NCI-H345 (cell line): Measurements from ENCODE around the gene SS18.
A peak's percentile ranks its signal among the peaks of the same experiment; 100 is the strongest.

Experiments
- DNase-seq: peaks from one replicate; lab custom pipeline; 2025; lab: John Stamatoyannopoulos, UW

The SS18 gene

DNA sequence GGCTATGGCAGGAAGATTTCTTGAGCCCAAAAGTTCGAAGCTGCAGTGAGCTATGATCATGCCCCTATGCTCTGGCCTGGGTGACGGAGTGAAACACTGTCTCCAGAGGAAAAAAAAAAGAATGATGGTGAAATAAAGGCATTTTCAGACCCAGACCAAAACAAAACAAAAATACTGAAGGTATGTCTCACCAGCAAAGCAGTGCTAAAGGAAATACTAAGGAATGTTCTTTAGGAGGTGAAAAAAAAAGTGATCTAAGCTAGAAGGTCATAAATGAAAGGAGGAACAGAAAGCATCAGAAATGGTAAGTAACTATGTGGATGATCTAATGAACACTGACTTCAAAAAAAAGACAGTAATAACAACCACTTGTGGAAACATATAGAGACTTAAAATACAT, 18.7 kb downstream of the SS18 start:
- no peak for DNase-seq

DNA sequence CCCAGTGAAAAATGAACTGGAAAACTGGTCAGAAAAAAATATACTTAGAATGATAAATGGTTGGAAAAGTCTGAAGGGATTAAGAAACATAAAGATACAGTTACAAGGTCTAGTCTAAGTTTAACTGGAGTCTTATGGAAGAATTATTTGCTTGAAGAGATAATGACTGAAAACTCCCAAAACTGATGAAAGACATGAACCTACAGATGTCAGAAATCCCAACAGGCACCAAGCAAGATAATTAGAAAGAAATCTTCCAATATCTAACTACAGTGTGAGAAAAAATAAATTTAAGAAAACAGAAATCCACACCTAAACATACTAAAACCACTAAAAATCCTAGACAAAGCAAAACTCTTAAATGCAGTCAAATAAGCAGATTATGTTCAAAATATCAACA, 19.4 kb downstream of the SS18 start:
- DNase-seq = no peak

DNA sequence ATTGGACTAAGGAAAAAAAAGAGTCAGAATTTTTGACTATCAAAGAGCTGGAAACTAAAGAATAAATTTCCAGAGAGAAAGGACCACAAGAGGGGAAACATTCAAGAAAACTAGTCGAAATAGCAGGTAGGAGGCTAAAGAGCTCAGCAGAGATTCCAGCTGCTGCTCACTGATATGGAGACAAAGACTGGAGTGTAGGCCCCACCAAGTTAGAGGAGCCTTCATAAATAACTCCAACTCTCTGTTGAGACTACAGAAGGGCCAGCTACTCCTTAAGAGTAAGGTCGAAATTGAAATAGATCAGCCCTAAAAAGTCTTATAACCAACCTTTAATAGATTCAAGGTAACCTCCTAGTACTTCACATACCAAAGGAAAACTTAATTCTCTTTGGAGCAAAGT, 31.1 kb downstream of the SS18 start:
- DNase-seq = no peak

DNA sequence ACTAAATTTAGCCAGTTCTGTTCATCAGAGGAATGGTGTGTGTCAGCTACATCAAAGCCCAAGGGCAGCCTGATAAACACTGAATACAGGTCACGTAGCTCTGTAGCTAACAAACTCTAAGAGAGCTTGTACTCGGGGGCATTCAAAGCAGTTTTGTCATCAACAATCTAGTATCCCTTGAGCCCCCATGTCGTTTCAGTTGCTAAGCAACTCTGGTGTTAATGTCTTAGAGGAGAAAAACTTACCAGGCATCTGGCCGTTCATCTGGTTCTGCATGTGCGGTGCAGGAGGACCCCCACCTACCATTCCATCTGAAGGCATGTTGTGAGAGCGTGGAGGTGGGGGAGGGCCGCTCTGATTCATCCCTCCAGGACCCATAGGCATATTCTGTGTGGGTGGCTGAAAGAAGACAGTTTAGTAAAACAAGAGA, 33.1 kb downstream of the SS18 start:
- no peak for DNase-seq

DNA sequence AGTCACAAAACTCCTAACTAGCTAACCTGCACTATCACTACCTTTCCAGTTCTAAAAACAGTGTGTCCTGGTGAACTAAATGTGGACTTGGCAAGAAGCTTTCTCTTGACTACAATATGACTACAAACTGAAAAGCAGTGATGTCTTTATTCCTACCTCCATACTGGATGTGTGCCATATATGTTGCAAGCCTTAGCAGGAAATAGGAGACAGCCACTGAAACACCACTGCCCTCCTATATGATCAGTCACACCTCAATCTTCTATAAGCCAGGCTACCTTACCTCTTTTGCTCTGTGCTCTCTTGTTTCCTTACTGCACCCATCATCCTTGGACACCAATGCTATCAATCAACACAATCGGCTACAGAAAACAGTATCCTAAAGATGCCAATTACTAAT, 34.1 kb downstream of the SS18 start:
- DNase-seq = no peak

DNA sequence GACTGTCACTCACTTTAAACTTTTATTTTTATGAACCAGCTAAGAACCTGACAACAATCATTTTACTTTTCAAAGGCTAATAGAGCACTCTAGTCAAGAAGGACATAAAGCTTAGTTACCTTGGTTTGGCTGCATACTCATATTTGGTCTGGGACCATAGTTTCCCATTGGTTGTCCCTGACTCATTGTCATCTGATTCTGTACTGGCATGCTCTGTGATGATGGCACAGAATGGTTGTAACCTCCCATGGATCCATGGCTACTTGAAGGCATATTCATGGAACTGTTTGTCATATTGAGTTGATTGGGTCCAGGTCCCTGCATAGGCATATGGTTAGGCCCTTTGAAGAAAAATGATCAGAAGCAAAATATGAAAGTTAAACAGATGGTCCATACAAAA, 37.9 kb downstream of the SS18 start:
- DNase-seq = no peak

DNA sequence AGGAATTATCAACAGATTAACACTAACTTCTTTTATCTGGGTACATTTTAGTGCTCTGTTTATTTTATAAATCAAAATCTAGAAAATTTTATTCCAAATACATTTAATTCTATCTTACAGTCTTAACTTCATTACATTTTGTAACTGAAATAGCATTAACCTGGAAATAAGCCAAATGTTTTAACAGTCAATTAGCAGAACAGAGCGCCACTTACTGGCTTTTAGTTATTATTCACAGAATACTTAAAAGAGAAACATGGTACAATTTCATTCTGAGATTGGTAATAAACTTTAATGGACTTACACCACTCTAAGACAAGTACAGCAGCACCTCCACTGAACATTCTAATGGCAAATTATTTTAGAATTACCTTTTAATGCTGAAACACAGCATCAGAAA, 38.6 kb downstream of the SS18 start:
- no peak for DNase-seq

DNA sequence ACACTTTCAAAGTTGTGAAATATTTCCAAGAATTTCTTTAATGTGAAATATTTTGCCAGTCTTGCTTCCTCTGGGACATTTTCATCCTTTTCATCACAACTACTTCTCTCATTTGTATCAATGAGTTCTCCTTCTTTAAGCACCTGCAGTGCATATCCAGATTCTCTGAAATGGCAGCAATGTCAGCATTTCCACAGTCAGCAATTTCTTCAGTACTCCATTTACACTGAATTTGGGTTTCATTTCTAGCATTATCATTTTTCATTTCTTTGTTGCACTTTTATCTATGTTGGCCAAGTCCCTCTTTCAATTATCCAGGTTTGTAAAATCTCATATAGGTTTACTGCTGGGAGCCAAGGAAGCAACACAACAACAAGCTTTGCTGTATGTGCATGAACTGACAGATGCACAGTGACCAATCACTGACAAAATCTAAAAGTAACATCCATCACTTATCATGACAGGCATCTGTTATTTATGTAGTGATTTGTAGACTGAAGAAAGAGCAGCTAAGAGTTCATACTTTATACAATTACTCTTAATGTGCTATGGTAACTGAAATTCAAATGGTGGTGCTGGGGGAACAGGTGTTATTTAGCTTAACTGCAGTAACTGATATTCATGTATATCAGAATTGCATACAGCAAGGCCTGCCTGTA, 43.9 kb downstream of the SS18 start:
- DNase-seq = no peak

DNA sequence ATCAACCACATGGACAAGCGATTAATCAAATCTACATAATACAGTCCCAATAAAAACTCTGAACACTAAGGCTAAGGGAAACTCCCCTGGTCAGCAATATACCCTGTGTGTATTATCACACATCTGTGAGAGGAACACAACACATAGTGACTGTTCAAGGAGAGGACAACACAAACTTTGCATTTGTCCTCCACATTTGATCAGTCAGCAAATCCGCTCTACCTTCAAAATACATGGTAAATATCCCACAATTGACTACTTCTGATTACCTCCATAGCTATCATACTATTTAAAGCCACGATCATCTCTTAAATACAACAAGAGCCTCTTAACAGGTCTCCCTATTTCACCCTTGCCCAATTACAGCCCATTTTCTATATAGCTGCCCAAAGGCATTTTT, 45.6 kb downstream of the SS18 start:
- no peak for DNase-seq

DNA sequence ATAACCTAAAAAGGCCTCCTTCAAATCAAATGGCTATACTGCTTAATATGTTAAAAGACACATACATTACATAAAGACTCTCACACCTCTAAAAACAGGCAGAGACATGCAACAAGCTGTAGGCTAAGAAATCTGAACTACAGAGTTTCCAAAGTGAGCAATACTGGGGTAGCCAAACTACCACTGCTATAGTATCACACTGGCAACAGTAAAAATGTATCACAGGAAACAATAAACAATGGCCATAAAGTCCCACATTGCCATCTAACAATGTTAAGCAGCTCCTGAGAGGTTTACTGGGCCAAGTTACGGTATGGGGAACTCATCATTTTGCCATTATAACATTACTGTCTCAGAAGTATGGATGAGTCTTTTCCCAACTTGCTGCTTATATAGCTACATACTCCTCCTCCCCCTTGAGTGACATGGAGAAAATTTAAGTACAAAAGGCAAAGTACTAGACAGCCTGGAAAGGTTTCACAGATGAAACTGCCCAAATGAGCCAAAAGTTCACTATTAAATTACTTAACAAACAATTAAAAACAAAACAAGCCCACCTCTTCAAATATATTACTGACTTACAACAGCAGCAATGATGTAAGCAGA, 50.3 kb downstream of the SS18 start:
- no peak for DNase-seq

DNA sequence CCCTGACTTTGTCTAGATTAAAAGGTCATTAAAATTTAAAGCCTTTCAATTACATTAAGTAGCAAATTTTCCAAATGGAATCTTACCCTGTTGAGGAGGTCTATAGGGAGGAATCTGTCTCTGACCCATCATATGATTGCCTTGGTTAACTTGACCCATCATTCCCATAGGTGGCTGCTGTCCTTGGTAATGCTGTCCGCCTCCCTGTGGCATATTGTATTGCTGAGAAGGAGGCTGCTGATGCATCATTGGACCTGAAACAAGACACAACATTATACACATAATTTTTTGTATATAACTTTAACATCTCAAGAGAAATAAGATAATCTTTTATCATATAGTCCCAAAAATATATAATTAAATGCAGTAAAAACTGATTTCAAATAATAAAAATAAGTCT, 51.2 kb downstream of the SS18 start:
- no peak for DNase-seq

DNA sequence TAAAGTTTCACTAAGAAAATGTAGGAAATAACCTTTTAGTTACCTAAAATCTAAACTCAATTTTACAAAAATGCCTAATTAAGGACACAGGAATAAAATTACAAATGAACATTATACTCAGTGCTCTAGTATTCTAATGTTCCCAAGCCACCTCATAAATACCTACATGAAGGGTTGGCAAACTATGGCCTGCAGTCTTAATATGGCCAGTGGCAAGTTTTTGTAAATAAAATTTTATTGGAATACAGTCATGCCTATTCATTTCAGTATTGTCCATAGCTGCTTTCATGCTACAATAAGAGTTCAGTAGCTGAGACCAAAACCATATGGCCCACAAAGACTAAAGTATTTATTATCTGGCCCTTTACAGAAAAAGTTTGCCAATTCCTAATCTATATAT, 53.8 kb downstream of the SS18 start:
- DNase-seq = no peak

DNA sequence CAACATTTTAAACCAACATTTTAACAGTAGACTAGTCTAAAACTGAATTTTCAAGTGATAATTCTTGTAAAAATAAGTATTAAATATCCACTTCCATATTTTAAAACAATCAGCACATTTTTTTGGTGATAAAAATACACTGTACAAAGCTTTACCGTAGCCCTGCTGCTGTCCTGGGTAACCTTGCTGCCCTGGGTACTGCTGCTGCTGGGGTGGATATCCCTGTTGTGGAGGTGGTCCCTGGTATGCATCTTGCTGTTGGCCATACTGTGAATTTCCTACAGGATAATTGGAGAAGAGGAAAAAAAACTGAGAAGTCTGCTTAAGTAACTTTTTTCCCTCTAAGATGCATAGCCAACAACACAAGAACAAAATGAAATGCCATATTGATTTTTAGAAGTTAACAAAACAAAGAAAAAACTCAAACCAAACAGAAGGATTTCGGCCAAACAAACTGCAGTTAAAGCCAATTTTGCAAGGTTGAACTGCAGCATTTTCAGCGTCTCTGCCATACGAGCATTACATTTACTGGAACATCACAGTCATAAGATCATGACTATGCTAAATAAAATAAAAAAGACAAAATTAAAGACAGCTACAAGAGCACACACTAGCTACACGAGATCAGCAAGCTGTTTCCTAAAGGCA, 55.4 kb downstream of the SS18 start:
- no peak for DNase-seq

DNA sequence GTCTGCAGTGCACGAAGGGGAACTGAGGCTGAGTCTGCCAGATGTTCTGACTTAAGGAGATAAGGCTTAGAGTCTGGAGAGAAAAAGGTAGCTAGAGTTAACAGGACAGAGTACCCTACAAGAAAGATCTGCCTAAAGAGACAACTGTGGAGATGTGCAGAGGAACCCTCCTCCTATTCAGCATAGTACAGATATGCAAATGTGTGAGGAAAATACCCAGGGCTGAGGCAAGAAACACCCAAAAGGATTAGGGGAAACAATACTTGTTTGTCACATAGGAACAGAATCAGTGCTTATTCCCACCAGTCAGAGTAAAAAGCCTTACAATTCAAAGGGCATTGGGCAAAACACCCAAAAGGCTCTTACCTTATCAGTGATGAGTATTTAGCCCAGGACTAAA, 67.8 kb downstream of the SS18 start:
- no peak for DNase-seq

DNA sequence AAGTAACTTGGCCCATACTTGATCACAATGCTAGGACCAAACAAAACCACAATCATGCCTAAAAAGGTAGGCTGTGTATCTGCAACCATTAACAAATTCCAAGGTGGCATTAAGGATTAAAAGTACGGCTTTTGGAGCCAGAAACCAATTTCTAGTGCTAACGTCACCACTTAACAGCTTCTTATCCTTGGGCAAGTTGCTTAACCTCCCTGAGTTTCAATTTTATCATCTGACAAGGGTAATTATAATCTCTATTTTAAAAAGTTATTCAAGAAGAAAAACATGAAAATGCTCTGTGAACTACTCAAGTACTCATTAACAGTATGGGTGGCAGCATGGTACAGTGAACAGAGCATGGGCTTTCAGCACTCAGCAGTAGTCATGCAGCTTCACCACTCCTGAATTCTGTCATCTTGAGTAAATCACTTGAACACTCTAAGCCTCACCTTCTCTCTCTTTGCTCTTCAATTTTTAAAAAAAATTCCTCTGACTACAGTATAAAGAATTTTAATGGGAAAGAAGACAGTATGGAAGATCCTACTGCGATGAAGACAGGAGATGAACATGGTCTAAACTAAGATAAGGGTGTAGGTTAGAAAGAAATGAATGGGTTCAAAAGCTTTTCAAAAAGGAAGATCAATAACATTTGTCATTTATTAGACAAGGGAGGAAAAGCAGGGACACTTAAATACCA, 69.2 kb downstream of the SS18 start:
- DNase-seq = no peak

DNA sequence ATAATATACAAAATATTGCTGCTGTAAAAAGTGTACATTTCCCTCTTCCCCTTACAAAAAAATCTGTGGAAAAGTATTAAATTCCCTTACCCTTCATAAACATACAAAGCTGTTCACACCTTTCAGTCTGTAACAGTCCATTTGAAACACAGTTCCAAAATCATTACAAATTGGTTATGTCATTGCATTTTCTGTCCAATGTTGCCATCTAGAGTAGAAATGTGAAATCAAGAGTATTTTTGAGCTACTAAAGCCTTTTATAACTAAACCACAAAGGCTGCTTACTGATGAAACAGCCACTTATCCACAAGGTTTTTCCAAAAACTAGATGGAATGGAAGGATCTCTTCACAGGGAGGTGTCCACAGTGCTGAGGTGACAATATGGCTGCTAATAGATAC, 72.5 kb downstream of the SS18 start:
- no peak for DNase-seq

DNA sequence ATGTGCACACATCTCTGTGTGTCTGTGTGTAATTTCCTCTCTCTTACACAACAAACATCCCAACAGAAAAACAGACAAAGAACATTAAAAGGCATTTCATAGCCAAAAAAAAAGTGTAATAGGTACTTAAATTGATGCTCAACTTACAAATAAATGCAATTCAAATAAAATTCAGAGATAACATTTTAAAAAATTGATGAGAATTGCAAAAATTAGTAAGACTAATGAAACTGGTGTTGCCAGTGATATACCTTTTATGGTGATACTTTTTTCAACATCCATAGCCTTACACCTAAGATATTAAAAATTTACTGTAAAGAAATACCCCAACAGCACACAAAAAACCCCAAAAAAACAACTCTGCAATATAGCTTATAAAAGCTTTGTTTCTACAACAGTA, 76.0 kb downstream of the SS18 start:
- no peak for DNase-seq

DNA sequence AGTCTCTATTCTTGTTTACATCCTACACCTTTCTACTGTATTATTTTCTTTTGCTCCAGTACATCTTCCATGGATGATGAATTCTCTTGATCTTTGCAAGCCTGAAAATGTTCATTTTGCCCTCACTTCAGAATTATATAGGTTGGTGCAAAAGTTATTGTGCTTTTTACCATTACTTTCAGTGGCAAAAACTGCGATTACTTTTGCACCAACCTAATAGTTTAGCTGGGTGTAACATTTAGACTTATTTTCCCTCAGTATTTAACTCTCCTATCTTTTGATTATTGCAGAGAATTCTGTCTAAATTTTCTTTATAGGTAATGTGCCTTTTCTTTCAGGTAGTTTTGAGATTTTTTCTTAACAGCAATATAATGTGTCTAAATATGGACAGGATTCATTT, 81.8 kb downstream of the SS18 start:
- DNase-seq = no peak

DNA sequence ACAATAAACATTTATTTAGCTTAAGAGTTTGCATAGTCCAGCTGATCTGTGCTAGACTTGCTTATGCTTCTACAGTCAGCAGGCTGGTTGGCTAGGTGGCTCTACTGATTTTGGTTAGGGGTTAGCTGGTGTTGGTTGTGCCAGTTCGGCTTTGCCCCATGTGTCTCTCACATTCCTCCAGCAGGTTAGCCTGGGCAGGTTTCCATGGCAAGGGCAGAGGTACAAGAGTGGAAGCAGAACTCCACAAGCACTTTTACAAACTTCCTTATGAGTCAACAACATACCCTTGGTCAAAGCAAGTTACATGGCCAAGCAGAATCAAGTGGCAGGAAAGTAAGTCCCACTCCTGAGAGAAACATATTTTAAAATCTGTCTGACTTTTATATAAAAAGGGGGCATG, 82.3 kb downstream of the SS18 start:
- no peak for DNase-seq

DNA sequence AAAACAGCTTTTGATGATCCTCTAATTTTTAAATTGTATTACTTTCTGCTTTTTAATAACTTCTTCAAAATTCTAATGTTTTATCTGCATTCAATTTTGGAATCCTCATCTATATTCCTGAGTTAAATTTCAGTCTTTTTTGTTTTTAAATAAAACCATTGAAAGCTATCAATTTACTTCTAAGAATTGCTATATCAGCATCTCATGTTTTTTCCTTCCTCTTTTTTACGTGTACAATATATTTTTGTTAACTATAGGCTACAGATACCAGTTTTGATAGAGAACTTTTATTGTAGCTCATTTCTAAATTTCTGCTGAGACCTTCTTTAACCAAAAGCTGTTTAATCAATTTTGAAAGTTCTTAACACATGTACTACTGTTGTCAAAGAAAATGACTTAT, 84.5 kb downstream of the SS18 start:
- no peak for DNase-seq

DNA sequence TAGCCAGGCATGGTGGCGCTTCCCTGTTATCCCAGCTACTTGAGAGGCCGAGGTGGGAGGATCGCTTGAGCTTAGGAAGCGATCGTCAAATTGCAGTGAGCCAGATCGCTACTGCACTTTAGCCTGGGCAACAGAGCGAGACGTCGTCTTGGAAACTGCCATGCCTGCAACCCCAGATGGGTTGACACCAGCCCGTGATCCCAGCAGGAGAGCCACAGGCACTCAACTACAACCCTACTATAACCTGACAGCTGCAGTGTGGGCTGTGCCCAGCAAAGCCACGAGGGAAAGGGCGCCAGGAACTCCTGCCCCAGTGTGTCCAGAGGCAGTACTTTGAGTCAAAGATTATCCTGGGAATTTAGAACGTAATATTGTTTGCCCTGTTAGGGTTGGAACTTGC, 85.6 kb downstream of the SS18 start:
- DNase-seq = peak; percentile 3

DNA sequence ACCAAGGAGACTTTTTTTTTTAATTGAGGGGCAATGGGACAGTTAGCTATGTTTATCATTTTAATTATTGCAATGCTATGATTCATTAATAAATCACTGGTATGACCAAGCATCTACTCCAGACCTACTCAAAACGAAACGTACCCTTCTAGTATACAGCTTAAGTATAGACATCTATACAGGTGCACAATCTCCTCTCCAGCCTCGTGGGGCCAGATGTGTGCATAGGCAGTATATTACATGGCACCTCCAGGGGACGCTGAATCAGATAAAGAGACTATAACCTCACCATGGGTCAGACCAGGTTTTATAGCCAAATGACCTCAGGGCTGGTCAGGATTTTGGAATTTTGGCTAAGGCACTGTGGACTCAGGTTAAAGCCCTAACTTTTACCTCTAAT, 86.6 kb downstream of the SS18 start:
- no peak for DNase-seq

DNA sequence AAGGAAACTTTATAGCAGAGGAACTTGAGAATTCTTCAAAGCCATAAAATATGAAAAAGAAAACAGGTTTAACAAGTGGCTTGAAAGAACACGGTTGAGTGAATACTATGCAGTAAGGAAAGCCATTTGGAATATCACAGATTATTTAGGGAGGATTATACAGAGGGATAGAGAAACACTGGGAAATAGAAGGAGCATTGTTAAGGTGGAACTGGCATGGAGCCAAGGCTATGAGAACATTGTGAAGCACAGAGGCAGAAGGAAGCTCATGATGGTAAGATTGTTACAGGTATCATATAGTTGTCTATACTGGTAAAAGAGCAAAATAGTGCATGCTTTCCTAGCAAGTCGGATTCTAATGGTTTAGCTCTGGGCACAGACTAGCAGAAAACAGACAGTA, 87.1 kb downstream of the SS18 start:
- peak; percentile 26 for DNase-seq
